Chondrocyte (in vitro differentiated cells): ENCODE results near the gene P2RY6. TPM values are rescaled to one million over a fixed set of nuclear protein-coding genes. Genes with fewer than 3 reads are reported as not detected.
A peak's percentile ranks its signal among the peaks of the same experiment; 100 is the strongest.

Source experiments
- DNase-seq: peaks from one replicate; pipeline ENCODE4 v3.0.0; 2021; ENCODE audit warnings: mixed read lengths, low spot score
- H3K27ac Mint-ChIP-seq: one replicate; pipeline ENCODE4 v1.8.0; 2021; ENCODE audit warnings: mild to moderate bottlenecking, moderate library complexity, mixed read lengths; ENCODE audit not compliant: unreplicated experiment
- H3K27me3 Mint-ChIP-seq: 2 replicates; pipeline ENCODE4 v1.8.0; 2021; ENCODE audit warnings: low read depth, mixed read lengths
- H3K36me3 Mint-ChIP-seq: 2 replicates; pipeline ENCODE4 v1.8.0; 2021; ENCODE audit warnings: low read depth, mixed read lengths
- H3K4me1 Mint-ChIP-seq: 2 replicates; pipeline ENCODE4 v1.8.0; 2021; ENCODE audit warnings: low read depth, mild to moderate bottlenecking, mixed read lengths
- H3K4me3 Mint-ChIP-seq: one replicate; pipeline ENCODE4 v1.8.0; 2021; ENCODE audit warnings: mild to moderate bottlenecking, moderate library complexity, mixed read lengths; ENCODE audit not compliant: unreplicated experiment
- H3K9me3 Mint-ChIP-seq: 2 replicates; pipeline ENCODE4 v1.8.0; 2021; ENCODE audit warnings: low read depth, mixed read lengths
- CTCF ChIP-seq: fragments of 200-600 bp; sonication (generic); IDR thresholded peaks from 2 replicates; pipeline ENCODE4 v1.5.0; 2021; ENCODE audit warnings: antibody characterized with exemption, mild to moderate bottlenecking, moderate library complexity
- total RNA-seq: library from RNA; stranded (reverse); gene quantifications from 3 replicates; pipeline ENCODE4 v1.2.1, GENCODE V29; 2021

The P2RY6 gene
- total RNA-seq, 1 donor from 2014 or later: 0.20 TPM

DNA sequence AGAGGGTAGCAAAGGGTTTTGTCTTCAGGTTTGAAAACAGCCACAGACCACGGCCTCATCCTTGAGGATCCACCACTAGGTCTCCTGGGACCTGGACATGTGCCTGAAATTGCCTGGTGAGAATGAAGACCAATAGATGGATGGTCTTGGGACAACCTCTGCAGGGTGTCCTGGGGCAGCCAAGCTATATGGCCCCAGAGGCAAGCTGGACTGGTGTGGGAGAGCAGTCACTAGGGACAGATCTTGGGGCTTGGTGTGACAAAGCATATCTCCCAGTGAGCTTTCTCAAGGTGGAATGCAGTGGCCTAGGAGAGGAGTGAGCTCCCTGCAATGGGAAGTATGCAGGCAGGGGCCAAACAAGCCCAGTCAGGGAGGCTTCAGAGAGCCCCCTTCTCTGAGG lies 13.6 kb downstream of the P2RY6 start:
- Mint-ChIP-seq H3K4me1 (peaks cover 12% of the 10 kb centered on the region), H3K27me3 (no peaks in the 10 kb centered on the region), H3K9me3 (no peaks in the 10 kb centered on the region), H3K36me3 (no peaks in the 10 kb centered on the region), H3K27ac (peak overlapping the region; percentile 36), H3K4me3 (no peak overlapping the region)
- no peak for TF ChIP-seq CTCF
- DNase-seq: no peak

DNA sequence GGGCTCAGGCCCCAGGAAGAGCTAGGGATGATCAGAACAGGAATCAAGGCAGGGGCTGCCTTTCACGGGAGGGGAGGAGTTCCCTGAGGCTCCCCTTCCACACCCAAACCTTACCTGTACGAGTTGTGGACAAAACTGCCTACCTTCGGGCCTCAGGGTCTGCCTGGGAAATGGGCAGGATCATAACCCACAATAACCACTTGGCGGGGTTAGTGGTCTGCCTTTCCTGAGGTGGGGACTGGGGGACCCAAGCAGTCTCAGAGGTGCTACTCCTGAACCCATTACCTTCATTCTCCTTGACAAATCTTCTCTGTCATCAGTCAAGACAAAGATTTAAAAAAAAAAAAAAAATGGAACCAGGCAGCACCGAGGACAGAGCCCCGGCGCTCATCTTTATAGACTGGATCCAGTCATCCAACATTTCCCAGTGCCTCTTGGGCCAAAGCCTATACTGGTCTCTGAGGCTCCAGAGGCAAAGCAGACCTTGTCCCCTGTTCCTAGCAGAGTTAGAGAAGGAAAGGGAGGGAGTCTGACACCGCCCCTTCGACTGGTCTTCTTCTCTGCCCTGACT lies 14.2 kb downstream of the P2RY6 start:
- TF ChIP-seq CTCF: no peak
- Mint-ChIP-seq H3K36me3 (no peaks in the 10 kb centered on the region), H3K4me1 (peaks cover 12% of the 10 kb centered on the region), H3K27me3 (no peaks in the 10 kb centered on the region), H3K9me3 (no peaks in the 10 kb centered on the region), H3K4me3 (no peak overlapping the region), H3K27ac (no peak overlapping the region)
- no peak for DNase-seq

GRCh38 chr11:73287400-73288101 lies 15.4 kb downstream of the P2RY6 start:
- DNase-seq: peak; percentile 59
- Mint-ChIP-seq H3K4me1 (peaks cover 14% of the 10 kb centered on the region), H3K27ac (no peak overlapping the region), H3K36me3 (no peaks in the 10 kb centered on the region), H3K9me3 (no peaks in the 10 kb centered on the region), H3K27me3 (no peaks in the 10 kb centered on the region), H3K4me3 (no peak overlapping the region)
- TF ChIP-seq CTCF: no peak

DNA sequence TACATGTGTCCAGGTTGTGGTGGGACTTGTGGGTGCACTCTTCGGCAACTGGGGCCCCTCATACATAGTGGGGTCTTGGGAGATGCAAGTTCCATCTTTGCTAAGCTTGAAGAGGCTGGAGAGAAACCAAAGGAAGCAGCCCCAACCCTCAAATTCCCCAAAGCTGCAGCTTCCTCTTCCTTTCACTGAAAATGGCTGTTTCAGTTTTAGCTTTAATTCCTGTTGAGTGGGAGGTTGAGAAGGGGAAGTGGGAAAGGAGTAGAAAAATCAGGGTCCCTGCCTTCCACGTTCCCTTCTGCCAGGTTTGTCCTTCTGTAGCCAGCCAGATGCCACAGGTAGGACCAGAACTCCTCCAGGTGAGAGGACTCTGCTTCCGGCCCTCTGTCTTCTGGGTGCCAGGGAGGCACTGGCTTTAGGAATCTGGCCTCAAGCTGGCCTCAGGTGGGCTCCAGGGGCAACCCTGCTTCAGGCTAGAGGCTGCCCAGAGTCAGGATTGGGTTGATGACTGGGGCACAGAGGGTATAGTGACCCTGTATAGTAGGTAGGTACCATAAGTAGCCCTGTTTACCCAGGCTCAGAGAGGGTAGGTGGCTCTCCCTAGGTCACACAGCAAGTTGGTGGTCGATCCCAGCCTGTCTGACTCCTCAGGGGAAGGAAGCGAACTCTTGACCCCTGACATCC lies 16.2 kb downstream of the P2RY6 start:
- Mint-ChIP-seq H3K27ac (peak overlapping the region; percentile 92), H3K4me1 (peaks cover 14% of the 10 kb centered on the region), H3K27me3 (no peaks in the 10 kb centered on the region), H3K4me3 (no peak overlapping the region), H3K9me3 (no peaks in the 10 kb centered on the region), H3K36me3 (no peaks in the 10 kb centered on the region)
- DNase-seq: peak; percentile 62
- no peak for TF ChIP-seq CTCF

DNA sequence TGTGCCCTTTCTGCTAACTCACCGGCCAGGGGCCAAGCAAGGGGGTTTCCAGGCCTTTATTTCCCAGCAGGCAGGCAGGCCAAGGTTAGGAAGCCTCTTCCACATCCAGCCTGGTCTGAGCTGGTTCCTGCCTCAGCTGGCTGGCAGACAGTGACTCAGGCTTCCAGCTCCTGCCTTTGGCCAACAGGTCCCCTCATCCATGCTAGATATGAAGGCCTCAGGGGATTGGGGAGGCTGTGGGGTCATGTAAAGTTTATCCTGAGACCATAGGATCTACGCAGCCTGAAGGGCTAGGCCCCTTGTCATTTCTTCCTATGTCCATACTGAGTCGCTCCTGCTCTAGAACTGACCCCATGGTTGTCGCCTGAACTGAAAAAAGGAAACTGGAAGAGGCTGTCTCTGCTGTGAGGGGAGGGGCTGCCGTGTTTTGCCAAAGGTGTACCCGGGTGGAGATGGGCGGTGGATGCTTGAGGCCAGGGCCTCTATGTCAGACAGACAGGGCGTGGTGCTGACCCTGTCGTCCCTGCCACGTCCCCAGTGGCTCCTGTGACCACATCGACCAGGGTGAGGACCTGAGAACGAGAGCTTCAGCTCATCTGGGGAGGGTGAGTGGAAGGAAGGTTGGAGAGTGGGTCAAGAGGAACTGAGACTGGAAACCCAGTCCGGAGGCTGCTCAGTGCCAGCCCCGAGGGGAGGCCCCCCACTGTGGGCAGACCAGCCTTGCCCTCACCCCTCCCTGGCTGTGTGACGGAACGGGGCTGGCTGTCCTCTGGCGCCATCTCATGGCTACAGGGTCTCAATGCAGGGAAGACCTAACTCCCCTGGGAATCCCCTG lies 17.0 kb downstream of the P2RY6 start:
- peak; percentile 90 for DNase-seq
- no peaks in the 10 kb centered on the region for H3K27me3 Mint-ChIP-seq
- H3K27ac Mint-ChIP-seq: peak overlapping the region; percentile 92
- no peaks in the 10 kb centered on the region for H3K9me3 Mint-ChIP-seq
- H3K4me3 Mint-ChIP-seq: peak overlapping the region; percentile 37
- H3K36me3 Mint-ChIP-seq: no peaks in the 10 kb centered on the region
- TF ChIP-seq CTCF: peak; percentile 99
- peaks cover 14% of the 10 kb centered on the region for H3K4me1 Mint-ChIP-seq
